K562 treated with DMSO at 1 percent for 48 hours (cell line): Measurements from ENCODE around the gene MRPL54. TPM values are rescaled to one million over a fixed set of nuclear protein-coding genes. Genes with fewer than 3 reads are reported as not detected.

ENCODE experiments used
- total RNA-seq: library from RNA; unstranded; fragments of 300-600 nt; gene quantifications from 2 replicates; pipeline ENCODE4 v1.2.3, GENCODE V29; 2022; ENCODE audit warnings: low replicate concordance; ENCODE audit errors: extremely low read depth

The MRPL54 gene
- total RNA-seq: not detected in 2 replicates

DNA sequence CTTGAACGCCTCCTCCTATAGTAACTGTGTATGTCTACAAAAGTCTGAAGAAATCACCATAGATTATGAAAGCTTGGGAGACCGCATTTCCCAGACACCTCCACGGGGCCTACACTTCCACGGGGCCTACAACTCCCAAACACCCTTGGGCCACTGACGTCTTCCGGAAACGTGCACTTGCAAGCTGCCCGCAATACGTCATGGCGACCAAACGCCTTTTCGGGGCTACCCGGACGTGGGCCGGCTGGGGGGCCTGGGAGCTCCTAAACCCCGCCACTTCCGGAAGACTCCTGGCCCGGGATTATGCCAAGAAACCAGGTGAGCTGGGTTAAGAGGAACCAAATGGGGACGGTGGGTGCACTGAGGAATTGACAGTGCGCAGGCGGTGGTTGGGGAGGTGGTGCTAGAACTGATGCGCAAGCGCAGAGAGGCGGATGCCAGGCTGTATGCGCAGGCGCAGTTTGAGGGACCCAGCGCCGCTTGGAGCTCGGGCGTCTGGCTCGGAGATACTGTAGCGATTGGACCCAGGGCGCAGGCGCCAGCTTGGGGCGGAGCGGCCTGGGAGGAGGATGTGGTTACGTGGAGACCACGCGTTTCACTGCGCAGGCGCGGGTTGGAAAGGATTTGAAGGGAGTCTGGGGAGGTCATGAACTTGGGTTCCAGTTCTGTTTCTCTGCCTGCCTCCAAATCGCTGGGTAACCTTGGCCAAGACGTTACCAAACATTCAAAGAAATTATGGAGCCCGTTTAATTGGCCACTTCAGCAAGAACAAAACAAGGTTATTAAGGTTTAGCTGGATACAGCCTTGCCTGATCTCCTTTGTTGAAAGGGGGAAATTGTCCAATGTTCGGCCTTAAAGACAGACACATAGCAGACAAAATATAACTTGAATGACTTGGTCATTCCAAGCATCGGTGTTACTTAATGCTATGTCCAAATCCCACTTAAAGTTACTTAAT, at the start of gene MRPL54:
Gene MRPL54 (plus strand): TSS at position 182 of the 959 bp plus-strand sequence. CDS start 19 bp downstream, at position 201.

DNA sequence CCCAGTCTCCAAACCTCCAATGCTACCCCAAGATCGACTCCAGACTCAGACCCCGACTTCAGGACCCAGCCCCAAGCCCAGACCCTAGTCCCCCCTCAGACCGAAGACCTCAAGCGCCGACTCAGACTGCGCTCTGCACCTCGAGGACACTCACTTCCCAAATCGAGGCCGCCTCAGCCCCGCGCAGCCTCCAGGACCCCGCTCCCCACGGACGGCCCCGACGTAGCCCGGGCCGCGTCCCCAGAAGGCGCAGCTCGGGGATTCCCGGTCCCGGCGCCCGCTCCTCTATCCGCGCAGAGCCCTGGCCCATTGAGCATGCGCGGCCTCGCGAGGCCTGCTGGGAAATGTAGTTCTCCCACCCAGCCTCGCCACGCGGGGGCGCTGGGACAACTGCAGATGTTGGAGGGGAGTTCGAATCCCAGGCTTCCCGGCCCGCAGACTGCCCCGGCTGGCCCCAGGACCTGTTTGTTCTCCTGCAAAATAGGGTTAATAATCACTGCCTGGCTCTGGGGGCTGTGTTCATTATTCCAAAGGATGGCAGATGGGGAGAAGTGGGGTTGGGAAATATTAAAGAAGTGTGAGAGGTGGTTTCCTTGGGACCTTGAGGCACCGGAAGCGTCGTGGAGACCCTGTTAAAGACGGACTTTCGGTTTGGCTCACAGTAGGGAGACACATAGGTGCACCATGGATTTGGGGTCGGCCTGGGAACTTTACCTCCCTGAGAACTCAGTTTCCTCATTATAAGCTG, 926 bp upstream of the MRPL54 start, which contains the start of gene APBA3:
Gene APBA3 (minus strand): TSS at position 311 of the 748 bp plus-strand sequence. CDS start 1,428 bp downstream, outside the sequence.

DNA sequence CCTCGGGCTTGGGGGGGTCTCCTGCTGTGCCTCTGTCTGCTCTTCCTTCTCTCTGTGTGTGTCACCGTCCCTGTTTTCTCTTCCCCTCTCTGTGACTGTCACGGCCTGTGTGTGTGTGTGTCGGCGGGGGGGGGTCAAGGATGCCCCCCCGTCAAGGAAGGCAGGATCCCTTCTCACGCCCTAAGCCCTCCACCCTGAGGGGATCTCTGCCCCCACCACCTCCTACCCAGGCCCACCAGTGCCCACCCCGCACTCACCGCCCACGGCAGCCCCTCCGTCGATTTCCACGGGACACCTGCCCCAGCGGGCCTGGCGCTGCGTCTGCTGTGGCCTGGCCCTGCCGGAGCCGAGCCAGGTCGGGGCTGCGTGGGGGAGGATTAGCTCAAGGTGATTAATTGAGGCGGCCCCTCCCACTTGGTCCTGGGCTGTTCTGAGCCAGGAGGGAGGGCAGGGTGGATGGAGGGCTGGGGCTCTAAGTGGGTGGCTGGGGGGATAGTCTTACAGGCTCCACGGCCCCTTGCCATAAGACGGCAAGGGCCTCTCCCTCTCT, 9.5 kb downstream of the MRPL54 start, which contains the start of gene RAX2:
Gene RAX2 (minus strand): TSS at position 323 of the 550 bp plus-strand sequence. CDS start 486 bp downstream, outside the sequence.

GRCh38 chr19:3785938-3786824, 23.7 kb downstream of the MRPL54 start, which contains the start of gene MATK:
MATK (minus strand) TSS chr19:3786381; CDS start chr19:3785135, 1,246 bp downstream.

Other genes starting within 250 kb of the MRPL54 start
- not detected in 2 replicates for gene TEKTIP1, start 223.5 kb upstream of the MRPL54 start, total RNA-seq
- not detected in 2 replicates for gene MFSD12, start 205.1 kb upstream of the MRPL54 start, total RNA-seq
- gene HMG20B, start 189.7 kb upstream of the MRPL54 start, total RNA-seq: not detected in 2 replicates
- gene GIPC3, start 177.2 kb upstream of the MRPL54 start, total RNA-seq: not detected in 2 replicates
- not detected in 2 replicates for gene TBXA2R, start 155.8 kb upstream of the MRPL54 start, total RNA-seq
- gene CACTIN, start 135.9 kb upstream of the MRPL54 start, total RNA-seq: not detected in 2 replicates
- not detected in 2 replicates for gene PIP5K1C, start 62.2 kb upstream of the MRPL54 start, total RNA-seq
- gene TJP3, start 54.3 kb upstream of the MRPL54 start, total RNA-seq: not detected in 2 replicates
- not detected in 2 replicates for gene APBA3, start 990 bp upstream of the MRPL54 start, total RNA-seq
- gene RAX2, start 9.5 kb downstream of the MRPL54 start, total RNA-seq: not detected in 2 replicates
- gene MATK, start 23.7 kb downstream of the MRPL54 start, total RNA-seq: not detected in 2 replicates
- gene ZFR2, start 106.4 kb downstream of the MRPL54 start, total RNA-seq: not detected in 2 replicates
- not detected in 2 replicates for gene ATCAY, start 118.0 kb downstream of the MRPL54 start, total RNA-seq
- gene NMRK2, start 170.4 kb downstream of the MRPL54 start, total RNA-seq: not detected in 2 replicates
- not detected in 2 replicates for gene DAPK3, start 208.4 kb downstream of the MRPL54 start, total RNA-seq
- 2,701 and 3,320 TPM in 2 replicates for gene EEF2, start 222.8 kb downstream of the MRPL54 start, total RNA-seq
- not detected in 2 replicates for gene PIAS4, start 245.1 kb downstream of the MRPL54 start, total RNA-seq